GM13976 (cell line): ENCODE results near the gene ANKRD31.
A peak's percentile ranks its signal among the peaks of the same experiment; 100 is the strongest.

Experiments
- DNase-seq: peaks from one replicate; pipeline ENCODE4 v3.0.0; 2012; ENCODE audit warnings: low spot score
- in situ Hi-C: fragments of 300-500 bp; cut with MboI; formaldehyde crosslinking; loops from one replicate; pipeline ENCODE4 v1.12.0; 2022; ENCODE audit warnings: low sequenced_read_pairs, mixed read lengths, inconsistent platforms; ENCODE audit not compliant: unreplicated experiment
- TF ChIP-seq, protein P1 (sequence below): IDR thresholded peaks from 2 replicates; pipeline ENCODE4 v1.5.1; 2012; ENCODE audit warnings: borderline replicate concordance, mild to moderate bottlenecking; ENCODE audit not compliant: insufficient read depth; ENCODE audit errors: extremely low read depth, missing control alignments, control extremely low read depth

Gene ANKRD31

DNA sequence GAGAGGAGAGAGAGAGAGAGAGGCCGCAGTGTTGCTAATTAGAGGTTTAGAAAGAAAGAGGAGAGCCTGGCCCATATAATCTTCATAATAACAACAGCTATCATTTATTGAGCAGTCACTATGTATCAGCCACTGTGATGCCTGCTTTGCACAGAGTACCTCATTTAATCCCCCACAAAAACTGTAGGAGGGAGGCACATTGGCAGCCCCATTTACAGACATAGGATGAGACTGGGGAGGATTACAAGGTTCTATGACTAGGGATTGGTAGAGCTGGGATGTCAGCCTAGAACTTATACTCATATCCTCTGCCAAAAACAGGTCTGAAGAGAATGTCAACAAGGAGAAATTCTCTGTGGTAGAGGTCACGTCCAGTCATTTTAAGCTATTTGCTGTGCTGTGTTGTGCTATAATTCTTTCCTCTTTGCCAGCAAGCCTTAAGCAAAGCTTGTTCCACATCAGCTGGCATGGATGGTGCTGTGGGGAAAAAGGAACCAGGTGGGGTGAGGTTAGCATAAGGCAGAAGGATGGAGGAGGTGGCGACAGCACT, 177.6 kb downstream of the ANKRD31 start:
- in situ Hi-C loops: no loop called here
- TF ChIP-seq, protein P1, sequence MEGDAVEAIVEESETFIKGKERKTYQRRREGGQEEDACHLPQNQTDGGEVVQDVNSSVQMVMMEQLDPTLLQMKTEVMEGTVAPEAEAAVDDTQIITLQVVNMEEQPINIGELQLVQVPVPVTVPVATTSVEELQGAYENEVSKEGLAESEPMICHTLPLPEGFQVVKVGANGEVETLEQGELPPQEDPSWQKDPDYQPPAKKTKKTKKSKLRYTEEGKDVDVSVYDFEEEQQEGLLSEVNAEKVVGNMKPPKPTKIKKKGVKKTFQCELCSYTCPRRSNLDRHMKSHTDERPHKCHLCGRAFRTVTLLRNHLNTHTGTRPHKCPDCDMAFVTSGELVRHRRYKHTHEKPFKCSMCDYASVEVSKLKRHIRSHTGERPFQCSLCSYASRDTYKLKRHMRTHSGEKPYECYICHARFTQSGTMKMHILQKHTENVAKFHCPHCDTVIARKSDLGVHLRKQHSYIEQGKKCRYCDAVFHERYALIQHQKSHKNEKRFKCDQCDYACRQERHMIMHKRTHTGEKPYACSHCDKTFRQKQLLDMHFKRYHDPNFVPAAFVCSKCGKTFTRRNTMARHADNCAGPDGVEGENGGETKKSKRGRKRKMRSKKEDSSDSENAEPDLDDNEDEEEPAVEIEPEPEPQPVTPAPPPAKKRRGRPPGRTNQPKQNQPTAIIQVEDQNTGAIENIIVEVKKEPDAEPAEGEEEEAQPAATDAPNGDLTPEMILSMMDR: no peak

DNA sequence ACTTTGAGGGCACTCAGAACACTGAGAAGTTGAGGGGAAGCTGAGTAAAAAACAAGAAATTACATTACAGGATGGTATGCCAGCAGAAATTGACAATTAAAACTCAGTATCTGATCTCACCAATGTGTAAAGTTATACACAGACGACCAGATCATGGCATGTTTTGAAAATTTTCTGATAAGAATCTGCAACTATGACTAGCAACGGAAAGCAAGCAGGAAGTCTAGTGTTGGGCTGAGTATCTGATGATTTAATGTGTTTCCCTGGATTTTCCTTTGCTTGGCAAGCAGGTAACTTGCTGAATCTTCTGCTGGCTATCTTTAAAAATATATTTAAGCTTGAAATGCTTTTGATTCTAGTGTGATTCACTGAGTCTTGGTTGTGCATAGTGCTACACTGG, 179.1 kb downstream of the ANKRD31 start:
- DNase-seq: no peak
- in situ Hi-C loops: no loop called here

More for the DNA sequence above, 177.6 kb downstream of the ANKRD31 start:
- no peak for DNase-seq

DNA sequence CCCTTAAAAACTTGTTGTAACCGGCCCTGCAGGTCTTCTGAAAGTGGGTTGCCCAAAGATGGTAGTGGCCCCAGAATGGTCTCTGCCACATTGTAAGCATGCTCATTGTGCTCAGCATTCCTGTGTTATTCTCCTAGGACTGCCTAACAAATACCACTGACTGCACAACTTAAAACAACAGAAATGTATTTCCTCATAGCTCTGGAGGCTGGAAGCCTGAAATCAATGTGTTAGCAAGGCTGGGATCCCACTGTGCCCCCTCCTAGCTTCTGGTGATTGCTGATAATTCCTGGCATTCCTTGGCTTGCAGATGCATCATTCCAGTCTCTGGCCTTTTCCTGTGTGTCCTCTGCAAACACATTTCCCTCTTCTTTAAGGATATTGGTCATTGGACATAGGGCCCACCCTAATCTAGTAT, 180.9 kb downstream of the ANKRD31 start:
- TF ChIP-seq, protein P1: no peak
- in situ Hi-C loops: no loop called here

More for the DNA sequence above, 179.1 kb downstream of the ANKRD31 start:
- TF ChIP-seq, protein P1: no peak

DNA sequence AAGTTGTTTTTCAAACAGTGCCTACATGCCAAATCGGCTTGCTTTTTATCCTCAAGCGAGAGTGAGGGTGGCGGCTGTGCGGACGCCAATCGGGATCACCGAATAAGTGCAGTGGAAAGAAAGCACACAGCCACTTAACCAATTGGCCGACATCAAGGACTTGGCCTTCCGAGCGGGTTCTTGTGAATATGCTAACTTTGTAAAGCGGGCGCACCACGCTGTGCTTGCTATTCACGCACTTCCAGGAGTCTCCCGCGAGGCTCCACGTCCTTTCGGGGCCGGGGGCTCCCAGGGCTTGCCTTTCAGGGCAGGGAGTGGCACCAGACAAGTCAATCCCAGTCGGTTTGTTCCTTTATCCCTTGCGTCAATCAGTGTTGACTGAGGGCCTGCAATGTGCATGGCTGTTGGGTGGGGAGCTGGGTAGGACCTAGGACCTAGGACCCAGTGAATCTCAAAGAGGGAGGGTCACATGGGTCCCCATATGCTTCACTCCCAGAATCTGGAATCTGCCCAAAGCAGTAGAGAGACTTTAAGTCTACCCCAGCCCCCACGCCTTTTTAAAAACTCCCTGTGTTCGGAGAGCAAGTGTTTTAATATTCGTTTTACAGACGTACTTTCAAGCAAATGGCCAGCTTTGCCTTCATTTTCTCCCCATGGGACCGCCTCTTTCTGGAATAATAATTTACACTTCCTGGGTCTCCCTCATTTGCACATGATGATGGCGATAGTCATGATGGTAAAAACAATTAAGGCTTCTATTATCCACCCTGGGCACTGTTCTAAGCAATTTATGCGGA, 182.3 kb downstream of the ANKRD31 start:
- TF ChIP-seq, protein P1: no peak
- in situ Hi-C loops: no loop called here
- DNase-seq: no peak

More for the DNA sequence above, 180.9 kb downstream of the ANKRD31 start:
- DNase-seq: no peak

DNA sequence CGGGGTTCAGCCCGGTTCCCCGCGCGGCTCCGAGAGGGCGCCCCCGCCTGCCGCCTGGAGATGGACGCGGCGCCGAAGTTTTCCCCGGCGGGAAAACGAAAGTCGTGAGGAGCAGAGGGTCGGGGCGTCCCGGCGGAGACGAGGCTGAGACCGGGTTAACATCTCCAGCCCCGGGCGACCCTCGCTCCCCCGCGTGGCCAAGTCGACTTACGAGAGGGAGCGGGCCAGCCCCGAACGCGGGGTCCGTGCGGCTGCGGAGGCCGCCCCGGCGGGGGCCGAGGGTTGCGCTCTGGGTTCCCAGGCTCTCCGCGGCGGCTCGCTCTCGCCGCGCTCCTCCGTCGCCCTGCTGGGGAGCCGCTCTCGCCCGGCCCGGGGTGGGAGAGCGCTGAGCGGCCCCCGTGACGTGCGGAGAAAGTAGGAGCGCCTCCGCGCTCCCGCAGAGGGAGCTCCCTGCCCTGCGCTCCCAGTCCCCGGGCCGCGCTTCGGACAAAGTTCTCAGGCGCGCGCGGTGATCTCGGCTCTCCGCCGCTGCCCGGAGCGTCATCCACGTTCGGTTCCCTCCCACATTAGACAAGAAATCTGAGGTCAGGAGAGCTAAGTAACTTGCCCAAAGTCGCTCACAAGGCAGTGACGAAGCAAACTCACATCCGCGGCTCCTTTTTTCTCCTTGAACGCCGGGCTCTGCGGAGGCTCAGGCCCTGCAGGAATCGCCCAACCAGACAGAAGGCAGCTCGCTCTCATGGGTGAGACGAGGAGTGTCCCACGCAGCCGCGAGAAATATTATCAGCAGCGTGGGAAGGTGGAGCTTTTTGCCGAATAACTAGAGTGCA, 183.2 kb downstream of the ANKRD31 start:
- DNase-seq: no peak
- in situ Hi-C loops: no loop called here
- TF ChIP-seq, protein P1: no peak

DNA sequence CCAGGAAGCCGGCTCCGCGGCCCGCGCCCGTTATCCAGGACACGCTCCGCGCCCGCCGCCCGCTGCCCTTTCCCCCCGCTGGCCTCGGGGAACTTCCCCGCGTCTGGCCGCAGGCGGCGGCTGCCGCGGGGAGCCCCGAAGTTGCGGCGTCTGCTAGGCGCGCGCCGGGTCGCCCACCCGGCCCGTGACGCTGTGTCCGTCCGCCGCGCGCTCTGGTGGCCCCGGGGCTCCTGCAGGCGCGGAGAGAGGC, 183.7 kb downstream of the ANKRD31 start:
- DNase-seq: peak; percentile 55
- TF ChIP-seq, protein P1: no peak
- in situ Hi-C loops: no loop called here
